NCI-H1092 (cell line): ENCODE results near the gene PTK7.
"Not testable (repeated sequence)": the region's sequence is repeated elsewhere in the genome, so short reads cannot be mapped to it uniquely, and the experiment has no call there.

Experiments used
- DNase-seq: peaks from one replicate; lab custom pipeline; 2025; lab: John Stamatoyannopoulos, UW

PTK7 gene

DNA sequence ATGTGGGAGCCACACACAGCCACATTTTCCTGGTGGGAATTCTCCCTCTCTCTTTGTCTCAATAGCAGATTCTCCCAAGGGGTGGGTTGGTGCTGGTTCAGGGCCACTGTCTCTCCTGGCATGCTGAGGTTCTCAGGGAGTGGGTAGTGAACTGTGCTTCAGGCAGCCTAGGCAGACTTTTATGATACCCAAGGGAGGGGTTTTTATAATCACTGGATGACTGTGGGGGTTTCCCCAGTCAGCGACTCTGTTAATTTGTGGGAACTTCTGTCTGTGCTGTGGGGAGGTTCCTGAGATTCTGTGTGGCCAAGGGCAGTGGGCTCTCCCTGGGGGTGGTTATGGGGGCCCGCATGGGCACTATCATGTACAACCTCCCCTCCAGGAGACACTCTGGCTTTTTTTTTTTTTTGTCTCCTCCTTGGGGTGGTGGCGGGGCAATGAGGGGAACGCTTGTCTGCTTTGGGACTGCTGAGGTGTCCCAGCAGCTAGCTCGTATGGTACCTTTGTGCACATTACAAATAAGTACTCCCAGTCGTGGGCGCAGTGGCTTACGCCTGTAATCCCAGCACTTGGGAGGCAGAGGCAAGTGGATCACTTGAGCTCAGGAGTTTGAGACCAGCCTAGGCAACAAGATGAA is 10.0 kb downstream of the PTK7 start:
- no peak for DNase-seq

DNA sequence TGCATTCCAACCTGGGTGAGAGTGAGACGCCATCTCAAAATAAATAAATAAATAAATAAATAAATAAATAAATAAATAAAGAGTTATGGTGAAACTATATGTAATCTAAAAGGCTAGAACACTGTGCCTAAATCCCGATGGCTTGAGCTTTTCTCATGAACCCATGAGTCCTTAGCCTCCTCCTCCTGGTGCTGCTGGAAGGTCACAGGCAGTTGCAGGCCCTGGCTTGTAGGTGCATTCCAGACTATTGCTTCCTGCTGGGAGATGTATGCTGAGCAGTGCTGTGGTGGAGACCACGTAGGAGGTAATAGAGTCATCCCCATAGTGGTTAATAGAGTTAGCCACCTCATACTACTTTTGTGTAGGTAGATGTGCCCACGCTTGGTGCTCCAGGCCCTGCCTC is 12.5 kb downstream of the PTK7 start:
- DNase-seq = no peak

DNA sequence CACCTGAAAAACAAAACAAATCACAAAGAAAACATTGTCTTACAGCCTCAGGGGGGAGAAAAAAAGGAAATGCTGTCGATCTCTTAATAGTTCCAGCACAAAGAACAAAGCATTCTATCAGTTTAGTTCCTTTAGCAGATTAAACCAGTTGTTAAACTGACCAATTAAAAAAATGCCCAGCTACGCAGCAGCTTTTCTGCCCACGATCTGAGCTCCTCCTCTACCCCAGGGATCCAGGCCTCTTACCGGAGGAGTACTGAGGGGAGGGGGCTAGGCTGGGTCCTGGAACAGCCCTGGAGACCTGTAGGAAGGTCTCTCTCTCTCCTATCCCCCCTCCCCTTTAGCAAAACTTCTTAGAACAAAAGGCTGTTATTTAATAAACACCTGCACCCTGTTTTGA is 13.4 kb downstream of the PTK7 start:
- DNase-seq = no peak

DNA sequence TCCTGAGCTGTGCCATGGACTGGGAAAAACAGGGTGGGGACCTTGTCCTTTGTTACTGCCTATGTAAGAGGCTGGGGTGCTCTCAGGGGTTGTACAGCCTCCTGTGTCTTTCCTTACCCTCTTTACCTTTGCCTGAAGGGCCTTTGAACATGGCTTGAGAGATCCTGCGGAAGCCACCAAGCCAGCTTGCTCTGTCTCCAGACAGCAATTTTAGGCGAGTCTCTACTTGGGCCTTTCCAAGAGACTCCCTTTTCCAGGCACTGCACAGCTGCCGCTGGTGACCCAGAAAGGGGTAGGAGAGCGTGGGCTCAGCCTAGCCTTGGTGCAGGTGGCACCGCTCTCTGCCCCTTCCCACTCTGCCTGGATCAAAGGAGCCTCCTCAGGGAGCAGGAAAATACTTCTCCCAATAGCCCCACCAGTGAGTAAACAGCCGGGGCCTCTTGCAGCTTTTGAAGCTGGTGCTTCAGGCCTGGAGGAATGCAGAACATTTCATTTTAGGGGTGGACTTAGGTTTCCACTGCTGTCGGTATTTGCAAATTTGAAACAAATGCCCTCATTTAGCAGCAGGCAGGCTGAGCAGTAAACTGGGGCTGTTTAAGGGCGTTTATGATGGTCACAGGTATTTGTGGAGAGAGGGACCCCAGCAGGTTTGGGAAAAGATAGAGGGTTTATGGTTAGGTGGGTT is 13.9 kb downstream of the PTK7 start:
- no peak for DNase-seq

DNA sequence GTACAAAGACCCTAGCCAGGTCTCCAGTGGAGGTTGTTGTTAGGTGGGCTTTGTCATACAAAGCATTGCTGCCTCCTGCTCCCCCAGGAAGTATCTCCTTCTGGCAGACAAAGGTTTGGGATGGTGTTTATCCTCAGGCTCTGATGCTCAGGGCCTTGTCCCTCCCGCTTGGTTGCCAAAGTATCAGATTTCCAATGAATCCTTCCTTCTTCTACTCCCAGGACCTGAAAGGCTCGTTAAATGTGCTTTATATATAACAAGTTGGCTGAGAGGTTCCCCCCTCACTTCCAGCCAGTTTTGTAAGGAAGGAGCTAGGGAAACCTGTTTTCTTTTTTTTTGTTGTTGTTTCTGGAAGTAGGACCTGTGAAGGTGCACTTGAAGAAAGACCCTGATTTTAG is 14.4 kb downstream of the PTK7 start:
- DNase-seq = no peak

DNA sequence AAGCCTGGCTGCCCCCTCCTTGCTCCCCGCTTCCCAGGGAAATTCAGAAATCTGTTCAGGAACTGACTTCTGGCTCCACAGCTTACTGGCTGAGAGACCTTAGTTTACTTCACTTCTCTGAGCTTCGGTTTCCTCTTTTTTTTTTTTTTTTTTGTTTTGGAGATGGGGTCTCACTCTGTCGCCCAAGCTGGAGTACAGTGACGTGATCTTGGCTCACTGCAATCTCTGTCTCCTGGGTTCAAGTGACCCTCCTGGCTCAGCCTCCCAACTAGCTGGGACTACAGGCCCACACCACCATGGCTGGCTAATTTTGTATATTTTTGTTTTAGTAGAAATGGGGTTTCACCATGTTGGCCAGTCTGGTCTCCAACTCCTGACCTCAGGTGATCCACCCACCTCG is 14.9 kb downstream of the PTK7 start:
- DNase-seq = no peak

DNA sequence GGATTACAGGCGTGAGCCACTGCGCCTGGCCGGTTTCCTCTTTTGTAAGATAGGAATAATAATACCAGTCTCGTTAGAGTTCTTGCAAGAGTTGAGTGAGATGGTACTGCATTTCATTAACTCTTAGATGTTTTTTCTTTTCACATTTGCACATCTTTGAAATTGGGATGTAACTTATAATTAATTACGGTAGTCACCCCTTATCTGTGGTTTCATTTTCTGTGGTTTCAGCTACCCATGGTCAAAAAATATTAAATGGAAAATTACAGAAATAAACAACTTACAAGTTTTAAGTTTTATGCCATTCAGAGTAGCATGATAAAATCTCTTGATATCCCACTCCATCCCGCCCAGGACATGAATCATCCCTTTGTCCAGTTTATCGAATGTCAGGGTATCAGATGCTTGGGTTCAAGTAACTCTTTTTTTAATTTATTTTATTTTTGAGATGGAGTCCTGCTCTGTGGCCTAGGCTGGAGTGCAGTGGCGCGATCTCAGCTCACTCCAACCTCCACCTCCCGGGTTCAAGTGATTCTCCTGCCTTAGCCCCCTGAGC is 15.4 kb downstream of the PTK7 start:
- DNase-seq = no peak

DNA sequence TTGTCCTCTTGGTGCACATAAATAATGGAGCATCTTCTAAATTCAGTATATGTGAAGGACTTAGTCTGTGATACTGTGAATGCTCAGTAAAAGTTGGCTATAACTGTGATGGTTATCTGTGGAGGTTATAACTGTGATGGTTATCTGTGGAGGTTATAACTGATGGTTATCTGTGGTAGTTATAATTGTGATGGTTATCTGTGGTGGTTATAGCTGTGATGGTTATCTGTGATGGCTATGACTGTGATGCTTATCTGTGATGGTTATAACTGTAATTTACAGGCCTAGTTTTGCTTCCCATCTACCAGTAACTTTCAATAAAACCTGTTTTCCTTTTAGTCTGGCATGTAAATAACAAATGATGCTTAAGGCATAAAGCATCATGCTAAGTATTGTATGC is 16.5 kb downstream of the PTK7 start:
- no peak for DNase-seq

DNA sequence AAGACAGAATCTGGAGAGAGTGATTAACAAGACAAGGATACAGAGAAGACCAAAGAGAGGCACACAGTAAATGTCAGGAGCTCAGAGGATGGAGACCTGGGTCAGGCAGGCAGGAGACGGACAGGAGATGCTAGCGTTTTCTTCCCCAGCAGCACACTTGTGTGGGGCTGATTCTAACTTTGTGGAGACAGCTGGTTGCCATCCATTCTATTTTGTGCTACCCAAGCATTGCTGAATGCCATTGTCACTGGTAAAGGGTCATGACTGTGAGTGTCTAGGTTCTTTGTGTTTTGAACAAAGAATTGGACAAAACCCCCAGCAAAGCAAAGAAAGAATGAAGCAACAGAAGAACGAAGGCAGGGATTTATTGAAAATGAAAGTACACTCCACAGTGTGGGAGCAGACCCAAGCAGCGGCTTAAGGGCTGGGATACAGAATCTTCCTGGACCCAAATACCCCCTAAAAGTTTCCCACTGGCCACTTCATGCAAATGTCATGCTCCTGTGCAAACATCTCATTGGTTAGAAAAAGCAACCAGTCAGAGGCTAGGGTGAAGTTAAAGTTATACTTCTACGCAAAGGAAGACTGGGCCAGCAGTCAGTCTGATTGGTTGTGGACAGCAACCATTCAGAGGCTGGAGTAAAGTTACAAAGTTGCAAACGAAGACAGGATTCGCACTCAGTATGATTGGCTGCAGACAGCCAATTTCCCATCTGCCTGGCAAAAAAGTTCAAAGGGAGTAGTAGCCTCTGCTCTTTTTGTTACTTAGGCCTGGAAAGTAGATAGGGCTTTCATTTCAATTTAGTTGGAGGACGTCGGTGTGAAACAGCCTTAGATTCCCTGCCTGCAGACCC is 17.5 kb downstream of the PTK7 start:
- DNase-seq = no peak

DNA sequence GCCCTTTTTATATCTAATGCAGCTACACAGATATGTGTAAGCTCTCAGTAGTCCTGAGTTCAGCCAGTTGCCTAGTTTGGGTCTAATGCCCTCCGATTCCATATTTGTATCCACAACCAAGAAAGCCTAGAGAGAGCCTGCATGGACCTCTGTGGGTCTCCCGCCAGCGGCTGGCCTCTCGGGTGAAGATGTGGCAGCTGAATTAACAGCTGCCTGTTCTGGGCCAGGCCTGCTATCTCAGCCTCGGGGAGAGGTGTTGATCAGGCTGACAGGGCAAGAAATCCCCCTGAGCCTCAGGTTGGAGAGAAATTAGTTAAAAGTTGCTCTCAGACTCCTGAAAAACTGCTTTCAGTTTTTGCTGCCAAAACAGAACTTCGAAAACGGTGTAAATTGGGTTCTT is 19.8 kb downstream of the PTK7 start:
- DNase-seq = no peak

DNA sequence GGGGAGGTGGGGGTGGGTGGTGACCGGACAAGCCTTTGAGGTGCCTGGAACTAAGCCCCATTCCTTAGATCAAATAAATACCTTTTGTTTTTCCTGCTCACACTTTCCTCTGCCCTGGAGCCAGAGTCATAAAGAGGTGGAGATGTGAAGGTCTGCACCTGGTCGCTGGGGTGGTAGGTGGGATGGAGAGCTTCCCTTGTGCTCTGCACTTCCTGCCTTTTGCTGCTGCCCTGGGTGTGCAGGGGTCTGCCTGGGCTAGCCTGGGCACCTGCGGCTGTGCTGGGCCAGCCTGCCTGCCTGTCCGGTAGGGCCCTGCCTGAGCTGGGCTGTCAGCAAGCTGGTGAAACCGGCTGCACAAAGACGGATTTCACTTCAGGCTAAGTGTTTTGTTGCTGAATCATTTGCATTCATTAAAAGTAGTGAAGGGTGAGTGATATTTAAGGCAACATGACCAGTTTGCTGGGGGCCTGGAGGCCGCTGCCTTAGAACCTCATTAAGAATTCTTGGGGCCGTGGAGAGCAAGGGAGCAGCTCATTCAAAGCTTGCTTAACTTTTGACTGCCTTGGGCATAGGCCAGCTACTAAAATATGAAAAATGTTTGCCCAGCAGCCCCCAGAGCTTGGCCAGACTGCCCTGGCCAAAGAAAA is 20.5 kb downstream of the PTK7 start:
- no peak for DNase-seq

DNA sequence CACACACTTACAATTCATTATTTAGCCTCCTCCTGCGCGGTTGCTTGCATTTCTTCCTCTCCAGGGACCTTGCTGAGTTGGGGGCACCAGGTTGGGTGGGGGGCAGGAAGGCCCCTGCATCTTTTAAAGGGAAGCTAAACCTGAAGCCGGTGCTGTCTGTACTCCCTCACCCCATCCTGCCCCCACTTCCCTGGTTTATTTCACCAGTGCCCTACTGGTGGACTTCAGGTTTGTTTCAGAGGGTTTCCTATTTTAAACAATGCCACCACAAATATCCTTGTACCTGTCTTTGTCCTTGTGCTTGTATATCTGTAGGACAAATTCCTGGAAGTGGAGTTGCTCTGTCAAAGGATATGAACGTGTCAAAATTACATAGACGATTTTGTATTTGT is 21.0 kb downstream of the PTK7 start:
- DNase-seq = no peak

DNA sequence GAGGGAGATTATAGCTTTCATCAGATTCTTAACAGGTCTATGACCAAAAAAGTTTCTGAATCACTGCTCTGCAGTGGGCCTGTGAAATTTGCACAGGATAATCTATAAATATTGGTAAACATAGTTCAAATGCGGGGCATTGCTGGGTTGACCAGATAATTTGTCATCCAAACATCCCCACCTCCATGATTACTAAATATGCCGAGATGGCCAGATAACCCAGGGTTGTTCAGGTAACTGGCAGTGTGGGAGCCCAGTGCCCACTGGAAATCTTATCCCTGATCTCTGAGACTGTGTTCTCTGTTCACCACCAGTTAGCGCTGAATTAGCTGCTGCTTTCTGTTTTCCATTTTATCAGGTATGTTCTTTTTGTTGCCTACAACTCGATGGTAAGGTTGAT is 21.4 kb downstream of the PTK7 start:
- DNase-seq = no peak

DNA sequence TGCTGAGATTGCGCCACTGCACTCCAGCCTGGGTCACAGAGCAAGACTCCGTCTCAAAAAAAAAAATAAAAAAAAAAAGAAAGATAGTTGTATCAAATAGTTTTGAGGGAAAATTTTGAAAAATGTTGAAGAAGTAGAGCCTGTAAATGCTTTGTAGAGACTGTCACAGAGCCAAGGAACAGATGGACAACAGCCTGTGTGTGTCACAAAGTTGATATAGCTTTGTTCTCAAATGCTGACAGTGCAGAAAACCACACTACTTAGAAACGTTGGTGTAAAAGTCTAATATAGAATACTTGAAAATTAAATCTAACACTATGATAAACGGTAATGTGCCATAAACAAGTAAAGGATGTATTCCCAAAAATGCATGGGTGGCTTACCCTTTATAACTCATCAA is 25.4 kb downstream of the PTK7 start:
- no peak for DNase-seq

DNA sequence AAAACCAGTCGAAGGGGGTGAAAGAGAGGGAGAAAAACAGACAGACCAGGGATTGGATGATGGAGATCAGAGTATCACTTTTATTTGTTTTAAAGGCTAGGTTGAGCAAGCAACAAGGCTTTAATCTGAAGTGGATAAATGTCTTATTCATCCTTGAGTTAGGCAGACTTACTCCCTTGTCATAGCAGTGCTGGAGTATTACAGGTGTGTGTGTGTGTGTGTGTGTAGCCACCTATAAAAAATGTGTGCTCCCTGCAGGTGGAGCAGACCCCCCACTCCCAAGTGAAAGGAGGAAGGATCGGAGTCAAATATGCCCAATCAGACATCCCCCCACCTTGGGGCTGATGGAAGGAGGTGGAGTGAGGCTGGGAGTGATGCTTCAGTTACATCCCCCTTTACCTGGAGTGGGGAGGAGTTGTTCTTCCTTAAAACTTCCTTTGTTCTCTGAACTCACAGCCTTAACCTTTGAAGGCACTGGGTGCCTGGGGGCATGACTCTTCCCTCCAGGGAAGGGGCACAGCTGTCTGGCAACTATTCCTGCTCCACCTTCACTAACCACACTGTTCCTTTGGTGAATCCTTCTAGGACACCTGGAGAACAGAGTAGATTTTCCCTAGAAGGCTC is 27.3 kb downstream of the PTK7 start:
- DNase-seq = no peak

DNA sequence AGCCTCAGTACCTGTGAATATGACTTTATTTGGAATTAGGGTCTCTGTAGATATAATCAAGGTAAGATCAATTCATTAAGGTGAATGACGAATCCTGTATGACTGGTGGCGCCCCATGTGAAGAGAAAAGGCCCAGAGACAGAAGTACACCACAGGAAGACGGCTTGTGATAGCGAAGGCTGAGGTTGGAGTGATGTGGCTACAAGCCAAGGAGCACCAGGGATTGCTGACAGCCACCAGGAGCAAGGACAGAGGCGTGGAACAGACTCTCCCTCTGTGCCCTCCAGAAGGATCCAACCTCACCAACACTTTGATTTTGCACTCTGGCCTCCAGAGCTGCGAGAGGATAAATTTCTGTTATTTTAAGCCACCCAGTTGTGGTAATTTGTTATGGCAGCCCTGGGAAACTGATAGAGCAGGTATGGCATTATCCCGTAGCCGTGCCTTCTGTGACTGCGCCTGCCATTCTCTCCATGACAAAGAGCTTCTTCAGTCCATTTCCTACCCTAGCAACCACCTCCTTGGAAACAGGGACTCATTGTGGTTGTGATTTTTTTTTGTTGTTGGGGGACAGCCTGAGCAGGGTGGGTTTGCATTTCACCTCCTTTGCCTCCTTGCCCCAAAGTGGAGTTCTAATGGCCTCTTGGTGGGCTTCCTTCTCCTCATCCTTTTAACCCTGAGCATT is 29.6 kb downstream of the PTK7 start:
- DNase-seq = no peak

DNA sequence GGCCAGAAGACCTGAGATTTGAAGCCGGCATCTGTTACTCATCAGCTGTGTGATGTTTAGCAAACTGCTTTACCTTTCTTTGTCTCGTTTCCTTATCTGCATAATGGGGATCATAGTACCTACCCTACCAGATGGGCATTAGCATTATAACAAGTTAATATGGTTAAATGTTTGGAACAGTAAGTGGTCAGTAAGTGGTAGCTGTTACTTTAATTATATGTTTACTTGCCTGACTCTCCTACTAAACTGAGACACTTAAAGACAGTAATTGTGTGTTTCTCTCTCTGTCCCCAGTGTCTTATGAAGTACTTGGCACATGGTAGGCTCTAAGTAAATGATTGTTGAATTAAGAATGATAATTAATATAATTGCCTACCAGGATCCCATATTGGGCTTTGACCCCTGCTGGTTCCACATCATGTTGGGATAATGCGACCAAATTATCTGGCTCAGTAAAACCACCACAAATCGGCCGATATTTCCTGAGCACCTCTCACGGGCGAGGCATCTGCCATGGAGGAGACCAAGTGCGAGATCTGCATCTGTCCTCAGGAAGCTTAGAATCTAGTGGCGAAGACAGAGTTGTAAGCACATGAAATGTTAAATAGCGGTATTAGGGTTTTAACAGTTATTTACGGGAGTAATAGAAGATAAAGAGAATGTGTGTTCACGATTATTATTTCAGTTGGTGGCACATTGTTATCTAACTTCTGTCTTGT is 31.4 kb downstream of the PTK7 start:
- no peak for DNase-seq

DNA sequence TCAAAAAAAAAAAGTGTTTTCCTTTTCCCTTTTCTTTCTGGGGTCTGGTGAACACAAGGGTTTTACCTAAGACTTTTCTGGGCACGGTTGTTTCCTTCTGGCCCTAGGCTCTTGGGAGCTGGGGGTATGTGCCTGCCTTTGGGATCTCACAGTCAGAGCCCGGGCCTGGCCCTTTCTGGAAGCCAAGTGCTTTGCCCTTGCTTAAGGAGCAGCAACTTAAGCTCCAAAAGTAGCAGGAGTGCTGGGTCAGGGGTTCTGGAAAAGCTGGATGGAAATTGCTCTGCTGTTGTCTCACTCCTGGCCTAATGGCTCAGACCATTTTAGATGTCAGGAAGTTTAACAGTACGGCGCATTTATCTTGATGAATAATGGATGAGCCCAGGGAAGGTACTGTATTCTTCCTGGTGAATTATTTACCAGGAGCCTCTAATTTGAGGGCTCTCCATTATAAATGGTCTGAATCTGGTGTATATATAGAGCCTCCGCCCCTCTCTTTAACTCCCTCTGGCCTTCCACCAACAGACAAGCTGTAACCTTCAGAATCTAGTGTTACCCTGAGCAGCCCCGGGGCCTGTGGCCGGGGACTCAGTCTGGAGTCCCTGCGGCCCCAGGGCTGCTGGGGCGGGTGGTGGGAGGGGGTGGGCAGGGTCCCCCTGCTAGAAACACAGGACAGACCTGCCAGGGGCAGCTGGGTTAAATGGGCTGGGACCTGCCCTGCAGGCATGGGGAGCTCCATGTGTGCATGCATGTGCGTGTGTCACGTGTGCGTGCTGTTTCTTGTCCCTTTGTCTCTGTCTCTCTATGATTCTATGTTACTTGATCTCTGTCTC is 37.5 kb downstream of the PTK7 start:
- DNase-seq = peak; percentile 29

DNA sequence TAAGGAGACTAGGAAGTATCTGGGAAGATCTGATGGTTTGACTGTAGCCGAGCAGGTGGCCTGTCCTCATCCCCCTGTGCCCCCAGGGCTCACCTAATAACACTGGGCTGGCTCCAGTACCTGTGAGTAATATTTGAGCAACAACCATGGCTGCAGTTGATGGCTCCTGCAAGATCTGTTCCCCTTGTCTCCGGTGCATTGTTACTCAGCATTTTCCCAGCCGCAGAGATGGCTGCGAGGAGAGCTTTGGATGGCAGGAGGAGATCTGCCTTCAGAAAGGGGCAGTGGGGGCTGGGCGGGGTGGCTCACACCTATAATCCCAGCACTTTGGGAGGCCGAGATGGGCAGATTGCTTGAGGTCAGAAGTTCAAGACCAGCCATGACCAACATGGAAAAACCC is 39.3 kb downstream of the PTK7 start:
- no peak for DNase-seq

DNA sequence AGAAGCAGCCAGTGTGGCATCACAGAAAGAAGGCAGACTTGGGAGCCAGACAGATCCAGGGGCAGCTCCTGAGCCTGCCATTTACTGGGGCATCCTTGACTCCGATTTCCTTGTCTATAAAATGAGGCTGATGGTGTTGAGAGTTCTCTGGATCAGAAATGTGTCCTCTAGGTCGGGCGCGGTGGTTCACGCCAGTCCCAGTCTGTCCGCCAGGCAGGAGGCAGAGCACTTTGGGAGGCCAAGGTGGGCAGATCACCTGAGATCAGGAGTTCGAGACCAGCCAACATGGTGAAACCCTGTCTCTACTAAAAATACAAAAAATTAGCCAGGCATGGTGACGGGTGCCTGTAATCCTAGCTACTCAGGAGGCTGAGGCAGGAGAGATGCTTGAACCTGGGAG is 41.4 kb downstream of the PTK7 start:
- DNase-seq = not testable (repeated sequence)
